AG20443 (cell line): ENCODE measurements around the gene NDNF.

ENCODE experiments used
- DNase-seq: peaks from one replicate; pipeline ENCODE4 v3.0.0; 2012; ENCODE audit warnings: low spot score, mixed read lengths

NDNF gene

DNA sequence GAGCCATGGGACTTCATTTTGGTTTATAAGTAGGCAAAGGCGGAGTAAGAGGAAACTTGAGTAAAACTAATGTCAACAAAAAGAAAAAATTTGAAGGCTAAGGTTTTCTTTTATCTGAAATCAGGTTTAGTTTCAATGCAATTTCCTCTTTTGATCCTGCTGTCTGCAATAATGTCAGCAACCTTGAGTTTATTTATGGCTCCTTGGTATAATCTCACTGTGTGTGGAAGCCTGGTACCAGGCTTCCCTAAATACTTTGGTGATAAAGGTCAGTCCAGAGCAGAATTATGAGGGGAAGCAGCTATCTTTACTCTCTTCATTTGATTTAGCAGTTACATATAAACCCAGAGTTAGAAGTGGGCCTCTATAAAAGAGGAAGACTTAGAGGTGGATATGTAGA lies 57.8 kb downstream of the NDNF start:
- no peak for DNase-seq

GRCh38 chr4:121011780-121012340 lies 60.5 kb downstream of the NDNF start:
- no peak for DNase-seq

GRCh38 chr4:121011138-121011537 lies 61.2 kb downstream of the NDNF start:
- no peak for DNase-seq

GRCh38 chr4:121009578-121010478 lies 62.5 kb downstream of the NDNF start:
- DNase-seq: no peak

GRCh38 chr4:121007660-121008059 lies 64.7 kb downstream of the NDNF start:
- no peak for DNase-seq

- no peak for DNase-seq
Observed at GRCh38 chr4:121003863-121004262, 68.5 kb downstream of the NDNF start.

- DNase-seq: no peak
Observed at GRCh38 chr4:120995266-120996010, 76.9 kb downstream of the NDNF start.

- DNase-seq: no peak
Observed at GRCh38 chr4:120994521-120994920, 77.8 kb downstream of the NDNF start.

- DNase-seq: no peak
Observed at GRCh38 chr4:120991885-120992284, 80.5 kb downstream of the NDNF start.

- no peak for DNase-seq
Observed at GRCh38 chr4:120990246-120990645, 82.1 kb downstream of the NDNF start.
